Omental fat pad (tissue), 4 donors: ENCODE data around the gene C3orf18. TPM values are rescaled to one million over a fixed set of nuclear protein-coding genes. Genes with fewer than 3 reads are reported as not detected.

Source experiments
- ATAC-seq: fragments of 150-250 bp; one replicate; pipeline ENCODE4 v1.9.1; 2016; ENCODE audit warnings: mild to moderate bottlenecking, moderate library complexity; ENCODE audit not compliant: low FRiP score
- DNase-seq: peaks from one replicate; pipeline ENCODE4 v3.0.0-alpha.2; 2019; ENCODE audit warnings: low spot score
- total RNA-seq, 4 donors: library from RNA; depleted of rRNA; stranded (reverse); fragments of >200 nt; gene quantifications; one replicate each; pipeline ENCODE4 v1.1.0, GENCODE V29; 2016
- TF ChIP-seq, protein P1 (sequence below), 3 donors: fragments of 450-650 bp; IDR thresholded peaks; one replicate each; pipeline ENCODE4 v1.5.1; 2016 to 2017; ENCODE audit warnings: antibody characterized with exemption in 3 of 3, mild to moderate bottlenecking in 3 of 3, moderate library complexity in 2 of 3

The C3orf18 gene
- total RNA-seq, 4 donors from 2014 or later: 4.4 to 11.1 (median 9.2) TPM

DNA sequence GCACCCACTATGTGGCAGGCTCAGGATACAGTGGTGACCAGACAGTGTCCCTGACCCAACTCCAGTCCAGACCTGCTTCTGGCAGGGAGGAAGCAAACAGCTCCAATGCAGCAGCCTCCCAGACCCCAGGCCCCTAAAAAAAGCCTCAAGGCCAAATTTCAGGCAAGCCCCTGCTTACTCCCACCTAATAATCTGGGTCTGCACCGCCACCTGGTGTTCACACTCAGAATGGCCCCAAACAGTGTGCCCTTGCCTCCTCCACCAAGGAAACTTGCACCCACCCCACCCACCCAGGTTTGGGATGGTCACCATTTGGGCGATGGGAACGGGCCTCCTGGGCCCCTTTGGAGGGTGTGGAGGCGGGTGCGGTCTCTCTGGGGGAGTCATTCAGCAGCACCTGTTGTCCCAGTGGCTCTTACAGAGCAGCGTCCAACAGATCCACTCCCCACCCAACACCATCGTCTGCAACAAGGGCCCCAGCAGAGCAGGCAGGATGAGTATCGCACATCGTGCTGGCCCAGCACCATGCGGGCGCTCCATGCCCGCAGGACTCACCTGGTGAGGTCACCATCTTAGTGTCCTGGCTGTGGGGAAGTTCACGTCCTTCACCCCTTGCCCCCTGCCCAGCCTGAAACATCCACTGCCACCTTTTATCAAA is 17.3 kb downstream of the C3orf18 start:
- TF ChIP-seq, protein P1, sequence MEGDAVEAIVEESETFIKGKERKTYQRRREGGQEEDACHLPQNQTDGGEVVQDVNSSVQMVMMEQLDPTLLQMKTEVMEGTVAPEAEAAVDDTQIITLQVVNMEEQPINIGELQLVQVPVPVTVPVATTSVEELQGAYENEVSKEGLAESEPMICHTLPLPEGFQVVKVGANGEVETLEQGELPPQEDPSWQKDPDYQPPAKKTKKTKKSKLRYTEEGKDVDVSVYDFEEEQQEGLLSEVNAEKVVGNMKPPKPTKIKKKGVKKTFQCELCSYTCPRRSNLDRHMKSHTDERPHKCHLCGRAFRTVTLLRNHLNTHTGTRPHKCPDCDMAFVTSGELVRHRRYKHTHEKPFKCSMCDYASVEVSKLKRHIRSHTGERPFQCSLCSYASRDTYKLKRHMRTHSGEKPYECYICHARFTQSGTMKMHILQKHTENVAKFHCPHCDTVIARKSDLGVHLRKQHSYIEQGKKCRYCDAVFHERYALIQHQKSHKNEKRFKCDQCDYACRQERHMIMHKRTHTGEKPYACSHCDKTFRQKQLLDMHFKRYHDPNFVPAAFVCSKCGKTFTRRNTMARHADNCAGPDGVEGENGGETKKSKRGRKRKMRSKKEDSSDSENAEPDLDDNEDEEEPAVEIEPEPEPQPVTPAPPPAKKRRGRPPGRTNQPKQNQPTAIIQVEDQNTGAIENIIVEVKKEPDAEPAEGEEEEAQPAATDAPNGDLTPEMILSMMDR (IDR thresholded peaks at IDR 0.05): peak in 1 of 3 donors; percentile 62
- DNase-seq: peak; percentile 59
- peak; percentile 47 for ATAC-seq

DNA sequence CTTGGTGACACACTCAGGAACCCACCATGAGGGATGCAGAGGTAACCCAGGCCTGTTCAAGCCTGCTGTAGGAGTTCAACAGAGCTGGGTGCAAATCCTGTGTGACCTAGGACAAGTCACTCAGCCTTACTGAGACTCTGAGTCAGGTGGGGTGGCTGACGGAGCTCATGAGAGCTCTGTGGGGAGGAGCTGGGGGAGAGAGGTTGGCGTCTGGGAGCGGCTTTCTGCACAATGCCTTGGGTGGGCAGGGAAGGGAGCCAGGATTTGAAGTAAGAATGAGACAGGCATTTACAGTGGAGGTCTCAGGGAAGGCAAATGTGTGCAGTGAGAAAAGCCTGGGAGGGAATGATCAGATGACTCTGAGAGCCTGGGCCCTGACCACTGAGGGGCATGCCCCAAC is 18.3 kb downstream of the C3orf18 start:
- TF ChIP-seq, protein P1 (IDR thresholded peaks at IDR 0.05): no peak
- ATAC-seq: no peak
- no peak for DNase-seq

DNA sequence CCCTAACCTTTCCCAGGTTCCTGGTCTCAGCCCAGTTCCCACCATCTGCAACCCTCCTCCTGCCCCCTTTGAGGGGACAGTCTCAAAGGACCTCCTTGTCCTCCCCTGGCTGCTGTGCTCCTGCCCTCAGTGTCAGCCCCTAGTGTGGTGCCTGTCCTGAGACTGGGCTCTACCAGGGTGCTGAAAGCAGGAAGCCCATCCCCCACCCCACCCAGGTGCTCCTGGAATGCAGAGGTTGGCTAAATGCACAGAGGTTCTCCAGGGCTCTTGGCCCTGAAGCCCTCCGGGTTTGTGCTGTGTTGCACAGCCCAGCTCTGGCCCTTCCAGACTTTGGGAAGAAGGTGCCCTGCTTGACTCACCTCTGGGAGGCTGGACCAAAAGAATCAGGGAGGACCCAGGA is 21.8 kb downstream of the C3orf18 start:
- ATAC-seq: no peak
- TF ChIP-seq, protein P1 (IDR thresholded peaks at IDR 0.05): no peak

DNA sequence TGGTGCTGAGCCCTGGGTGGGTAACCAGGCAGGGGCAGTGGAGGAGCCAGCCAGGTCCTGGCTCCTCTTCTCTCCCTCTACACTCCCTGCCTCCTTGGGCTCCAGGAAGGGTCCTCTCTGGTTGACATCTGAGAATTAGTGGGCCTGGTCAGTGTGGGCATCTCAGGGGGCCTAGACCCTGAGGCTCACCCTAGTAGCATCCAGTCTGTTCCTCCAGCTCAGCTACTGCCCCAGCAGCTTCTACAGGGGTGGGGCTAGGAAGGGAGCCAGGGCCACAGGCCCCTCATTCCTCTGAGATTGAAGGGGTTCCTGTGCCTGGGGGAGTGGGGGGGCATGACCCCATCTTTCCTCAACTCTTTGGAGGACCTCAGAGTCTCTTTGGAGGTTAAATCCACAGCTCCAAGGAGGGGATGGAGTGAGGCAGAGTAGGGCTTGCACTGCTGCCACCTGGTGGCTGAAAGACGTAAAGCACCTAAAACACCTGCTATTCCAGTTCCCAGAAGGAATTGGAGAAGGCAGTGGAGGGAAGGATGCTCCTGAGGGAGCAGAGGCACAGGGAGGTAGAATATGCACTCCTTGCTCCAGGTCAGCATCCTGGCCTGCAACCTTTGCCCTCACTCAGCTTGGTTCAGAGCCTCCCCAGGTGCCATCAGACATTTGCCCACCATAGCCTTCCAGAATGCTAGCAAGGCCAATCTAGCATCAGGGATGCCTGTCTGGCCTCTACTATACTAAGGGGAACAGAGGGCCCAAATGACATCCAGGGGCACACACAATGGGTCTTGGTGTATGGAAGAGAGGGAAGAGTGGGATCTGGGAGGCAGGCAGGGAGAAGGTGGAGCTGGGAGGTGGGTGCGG is 25.1 kb downstream of the C3orf18 start:
- DNase-seq (peak; percentile 79), ATAC-seq (peak; percentile 51)
- TF ChIP-seq, protein P1 (IDR thresholded peaks at IDR 0.05): peak in 1 of 3 donors; percentile 45

More for the DNA sequence above, 21.8 kb downstream of the C3orf18 start:
- DNase-seq: no peak

DNA sequence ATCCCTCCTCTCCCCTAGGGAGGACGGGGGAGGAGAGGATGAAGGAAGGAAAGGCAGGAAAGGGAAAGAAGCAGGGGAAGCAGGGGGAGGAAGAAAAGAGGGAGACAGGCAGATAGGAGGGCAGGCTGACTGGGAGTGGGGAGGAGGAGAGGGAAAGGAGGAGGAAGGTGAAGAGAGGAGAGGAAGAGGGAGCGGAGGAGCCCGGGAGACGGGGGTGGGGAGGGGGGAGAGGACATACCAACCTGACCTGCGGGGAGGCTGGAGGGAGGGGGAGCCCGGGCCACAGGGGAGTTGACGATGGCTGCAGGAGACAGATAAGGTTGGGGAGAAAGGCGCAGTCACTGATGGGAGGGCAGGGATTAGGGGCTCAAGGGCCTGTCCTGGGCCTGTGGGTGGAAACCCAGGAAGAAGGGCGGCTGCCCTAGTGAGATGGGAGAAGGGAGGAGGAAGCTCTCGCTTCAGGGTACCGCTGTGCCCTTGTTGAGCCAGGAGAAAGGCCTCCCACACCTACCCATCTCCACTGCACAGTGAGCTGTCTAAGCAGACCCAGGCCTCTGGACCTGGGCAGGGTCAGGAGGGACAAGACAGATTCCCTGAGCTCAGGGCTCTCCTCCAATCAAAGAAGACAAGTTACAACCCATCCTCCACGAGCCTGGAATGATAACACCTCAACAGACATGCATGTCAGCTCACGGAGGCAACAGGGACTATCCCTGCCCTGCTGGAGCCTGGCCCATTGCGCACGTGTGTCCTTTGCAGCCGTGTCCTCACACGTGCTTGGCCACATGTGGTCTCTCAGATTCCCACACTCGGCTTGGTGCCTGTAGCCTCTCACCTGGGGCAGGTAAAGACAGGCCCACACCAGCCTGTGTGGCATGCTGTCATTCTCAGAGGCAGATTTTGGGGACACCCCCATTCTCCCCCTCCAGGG is 27.9 kb downstream of the C3orf18 start:
- DNase-seq (no peak), ATAC-seq (no peak)
- TF ChIP-seq, protein P1 (IDR thresholded peaks at IDR 0.05): no peak

DNA sequence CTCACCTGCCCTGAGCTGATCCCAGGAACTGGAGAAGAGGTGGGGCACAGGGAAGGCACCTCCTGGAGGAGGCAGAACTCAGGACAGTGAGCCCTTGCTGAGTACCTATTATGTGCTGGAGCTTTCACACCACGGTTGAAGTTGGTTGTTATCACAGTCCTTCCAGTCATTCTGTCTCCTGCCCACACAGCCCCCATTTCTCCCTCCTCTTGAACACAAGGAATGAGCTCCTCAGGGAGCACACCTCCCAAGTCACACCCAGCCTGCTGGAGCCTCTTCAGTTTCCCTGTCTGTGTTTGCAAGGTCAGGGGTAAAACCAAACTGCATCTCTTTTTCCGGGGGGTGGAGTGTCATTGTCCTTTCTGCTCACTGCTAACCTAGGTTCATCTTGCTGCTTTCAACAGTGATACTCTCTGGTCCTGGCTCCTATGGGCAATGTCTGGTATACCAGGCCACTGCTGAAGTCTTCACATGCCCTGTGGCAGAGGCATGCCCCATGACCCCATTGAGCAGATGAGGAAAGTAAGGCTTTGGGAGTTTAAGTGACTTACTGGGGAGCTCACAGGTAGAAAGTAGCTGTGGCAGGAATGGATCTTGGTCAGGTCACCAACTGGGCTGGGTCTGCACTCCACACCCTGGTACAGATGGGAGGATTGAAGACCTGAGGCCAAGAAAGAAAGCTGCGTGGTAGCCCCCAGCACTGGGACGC is 30.0 kb downstream of the C3orf18 start:
- TF ChIP-seq, protein P1 (IDR thresholded peaks at IDR 0.05): no peak
- ATAC-seq (no peak), DNase-seq (no peak)
